Ovary (tissue), 9 donors: Measurements from ENCODE around the gene MYO5B. TPM values are rescaled to one million over a fixed set of nuclear protein-coding genes. Genes with fewer than 3 reads are reported as not detected.

Source experiments
- DNase-seq, 5 donors: peaks; one replicate each; pipeline ENCODE4 v3.0.0-alpha.2; 2019 to 2020
- H3K27ac ChIP-seq, 2 donors: fragments of 200-600 bp; one replicate each; pipeline versions ENCODE4 v1.5.1 to v1.8.0; 2019 to 2022
- H3K27me3 ChIP-seq: fragments of 200-600 bp; one replicate; pipeline ENCODE4 v1.8.0; 2022
- H3K36me3 ChIP-seq: fragments of 200-600 bp; sonication (generic); one replicate; pipeline ENCODE4 v1.5.1; 2019
- H3K4me1 ChIP-seq: one replicate; pipeline ENCODE4 v1.8.1; 2013; ENCODE audit warnings: mild to moderate bottlenecking, moderate library complexity; ENCODE audit not compliant: insufficient read depth
- H3K4me3 ChIP-seq: fragments of 200-600 bp; sonication (generic); one replicate; pipeline ENCODE4 v1.5.1; 2017
- H3K9me3 ChIP-seq, 2 donors: fragments of 200-600 bp in 1 of 2; sonication (generic) in 1 of 2; one replicate each; pipeline versions ENCODE4 v1.5.1 to v1.8.1; 2013 to 2019; ENCODE audit warnings: mild to moderate bottlenecking in 1 of 2, moderate library complexity in 1 of 2
- EP300 ChIP-seq: sonication (generic); formaldehyde crosslinking; IDR thresholded peaks from one replicate; pipeline ENCODE4 v1.6.1; 2017; ENCODE audit warnings: antibody characterized with exemption
- POLR2A ChIP-seq: fragments of 450-650 bp; IDR thresholded peaks from one replicate; pipeline ENCODE4 v1.6.1; 2017; ENCODE audit warnings: antibody characterized with exemption, mild to moderate bottlenecking, moderate library complexity
- WGBS, 3 donors: extraction: QIAGEN DNeasy Blood & Tissue Kit in 1 of 3; methylation state at CpG; one replicate each; pipeline versions ENCODE4 v1.1.5 to v1.1.7; 2013 to 2017; 5-methylcytosine and 5-hydroxymethylcytosine counted together
- intact Hi-C, 4 donors: fragments of 100-400 bp; cut with DNase I; formaldehyde crosslinking; loops; one replicate each; pipeline versions ENCODE4 v1.11.0 to v1.15.1; 2022 to 2023
- polyA plus RNA-seq, 2 donors: library from polyadenylated mRNA; stranded (reverse); fragments of 200-250 nt in 1 of 2; fragments of 350-450 nt in 1 of 2; fragmentation: Illumina TruSeq in 1 of 2; extraction: RNeasy Lipid Tissue Mini Kit (QIAGEN cat#74804) in 1 of 2; gene quantifications; one replicate each; pipeline ENCODE4 v1.2.3, GENCODE V29; 2013 to 2014
- total RNA-seq, 7 donors: library from RNA; depleted of rRNA in 2 of 7; stranded (reverse); fragments of >200 nt in 2 of 7; fragmentation: NEBNext Ultra II Directional in 3 of 7; extraction: Animal tissue kit (Norgen Biotek cat#: 25700) in 3 of 7; gene quantifications; one replicate each; pipeline versions ENCODE4 v1.1.0 to v1.2.4, GENCODE V29; 2016 to 2023
- TF ChIP-seq, protein P1 (sequence below), 3 donors: fragments of 450-650 bp in 2 of 3; fragments of 200-600 bp in 1 of 3; IDR thresholded peaks; one replicate each; pipeline versions ENCODE4 v1.5.1 to v1.8.0; 2016 to 2022; ENCODE audit warnings: antibody characterized with exemption in 3 of 3, mild to moderate bottlenecking in 1 of 3
- donor health status: DM: no; HTN: no; CAD: no; lungs with moderate emphysema.
- donor health status: DM: no; HTN: no; CAD: no.
- donor health status: Bipolar disorder and iron deficiency.
- donor health status: DM: yes; HTN: yes; CAD: no.
- donor health status: DM: no; HTN: no; CAD: no.
- donor health status: DM: yes; HTN: yes; CAD: no.

MYO5B gene
- total and polyA plus RNA-seq, 9 donors, result 0.25 to 25.5 (median 1.5) TPM

GRCh38 chr18:49884465-49884864 is 310.5 kb downstream of the MYO5B start:
- intact Hi-C loops, result no loop called here
- WGBS, 3 donors, result 78 to 89% (median 78%) methylated on average over 4 of the region's 4 CpGs

GRCh38 chr18:49880661-49881060 is 314.3 kb downstream of the MYO5B start:
- Histone ChIP-seq H3K27ac (no peak overlapping the region), H3K9me3 (no peaks in the 10 kb centered on the region), H3K4me3 (no peak overlapping the region), H3K36me3 (no peaks in the 10 kb centered on the region), H3K27me3 (no peaks in the 10 kb centered on the region), H3K4me1 (no peaks in the 10 kb centered on the region)
- no peak for DNase-seq
- no peak for TF ChIP-seq POLR2A
- TF ChIP-seq EP300, result no peak
- TF ChIP-seq, protein P1, sequence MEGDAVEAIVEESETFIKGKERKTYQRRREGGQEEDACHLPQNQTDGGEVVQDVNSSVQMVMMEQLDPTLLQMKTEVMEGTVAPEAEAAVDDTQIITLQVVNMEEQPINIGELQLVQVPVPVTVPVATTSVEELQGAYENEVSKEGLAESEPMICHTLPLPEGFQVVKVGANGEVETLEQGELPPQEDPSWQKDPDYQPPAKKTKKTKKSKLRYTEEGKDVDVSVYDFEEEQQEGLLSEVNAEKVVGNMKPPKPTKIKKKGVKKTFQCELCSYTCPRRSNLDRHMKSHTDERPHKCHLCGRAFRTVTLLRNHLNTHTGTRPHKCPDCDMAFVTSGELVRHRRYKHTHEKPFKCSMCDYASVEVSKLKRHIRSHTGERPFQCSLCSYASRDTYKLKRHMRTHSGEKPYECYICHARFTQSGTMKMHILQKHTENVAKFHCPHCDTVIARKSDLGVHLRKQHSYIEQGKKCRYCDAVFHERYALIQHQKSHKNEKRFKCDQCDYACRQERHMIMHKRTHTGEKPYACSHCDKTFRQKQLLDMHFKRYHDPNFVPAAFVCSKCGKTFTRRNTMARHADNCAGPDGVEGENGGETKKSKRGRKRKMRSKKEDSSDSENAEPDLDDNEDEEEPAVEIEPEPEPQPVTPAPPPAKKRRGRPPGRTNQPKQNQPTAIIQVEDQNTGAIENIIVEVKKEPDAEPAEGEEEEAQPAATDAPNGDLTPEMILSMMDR (IDR thresholded peaks at IDR 0.05), result no peak
- 60 to 70% (median 67%) methylated on average over 3 of the region's 3 CpGs for WGBS, 3 donors
- intact Hi-C loops, result no loop called here

More at GRCh38 chr18:49884465-49884864, 310.5 kb downstream of the MYO5B start:
- Histone ChIP-seq H3K9me3 (no peaks in the 10 kb centered on the region), H3K36me3 (no peaks in the 10 kb centered on the region), H3K27me3 (no peaks in the 10 kb centered on the region), H3K4me3 (no peak overlapping the region), H3K4me1 (no peaks in the 10 kb centered on the region), H3K27ac (no peak overlapping the region)
- TF ChIP-seq EP300 (no peak), POLR2A (no peak)
- TF ChIP-seq, protein P1 (IDR thresholded peaks at IDR 0.05), result no peak
- DNase-seq, result no peak

DNA sequence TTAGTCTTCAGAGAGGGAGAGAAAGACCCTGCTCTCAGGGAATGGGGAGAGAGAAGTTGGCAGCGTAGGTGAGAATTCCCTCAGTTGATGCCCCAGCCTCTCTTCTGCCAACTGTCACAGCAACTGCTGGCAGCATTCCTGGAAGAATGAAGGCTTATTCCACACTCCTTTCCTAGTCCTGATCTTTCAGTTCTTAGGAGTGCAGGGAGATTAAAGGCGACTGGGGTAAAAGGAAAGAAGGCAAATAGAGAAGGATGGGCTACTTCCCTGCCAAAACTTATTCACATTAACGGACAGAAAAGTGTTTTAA is 315.7 kb downstream of the MYO5B start:
- intact Hi-C loops, result no loop called here
- 57 to 66% (median 58%) methylated on average over 3 of the region's 3 CpGs for WGBS, 3 donors
- no peaks in the 10 kb centered on the region for H3K9me3 ChIP-seq

GRCh38 chr18:49878567-49879270 is 316.2 kb downstream of the MYO5B start:
- Histone ChIP-seq H3K9me3 (no peaks in the 10 kb centered on the region), H3K4me3 (no peak overlapping the region), H3K4me1 (no peaks in the 10 kb centered on the region), H3K27me3 (no peaks in the 10 kb centered on the region), H3K36me3 (no peaks in the 10 kb centered on the region), H3K27ac (no peak overlapping the region)
- intact Hi-C loops, result no loop called here
- TF ChIP-seq EP300, result no peak
- TF ChIP-seq POLR2A, result no peak
- TF ChIP-seq, protein P1 (IDR thresholded peaks at IDR 0.05), result no peak
- no peak for DNase-seq
- 60 to 67% (median 67%) methylated on average over 10 of the region's 10 CpGs for WGBS, 3 donors

More for the DNA sequence above, 315.7 kb downstream of the MYO5B start:
- no peaks in the 10 kb centered on the region for H3K27me3 ChIP-seq
- H3K4me3 ChIP-seq, result no peak overlapping the region
- no peak overlapping the region for H3K27ac ChIP-seq
- no peak for TF ChIP-seq EP300
- TF ChIP-seq POLR2A, result no peak
- TF ChIP-seq, protein P1 (IDR thresholded peaks at IDR 0.05), result no peak
- no peak for DNase-seq
- no peaks in the 10 kb centered on the region for H3K4me1 ChIP-seq
- H3K36me3 ChIP-seq, result no peaks in the 10 kb centered on the region
